SK-MEL-5 (cell line): Measurements from ENCODE around the gene CAMK1G. TPM values are rescaled to one million over a fixed set of nuclear protein-coding genes. Genes with fewer than 3 reads are reported as not detected.

Experiments used
- DNase-seq: peaks from one replicate; pipeline ENCODE4 v3.0.0-alpha.2; 2016; ENCODE audit warnings: low read depth, low spot score
- in situ Hi-C: cut with HindIII; loops from 2 replicates; pipeline ENCODE4 v1.10.0; 2016; ENCODE audit warnings: low sequenced_read_pairs, high pct_unique_total_duplicates, low pct_unique_long_range_greater_than_20kb
- total RNA-seq: library from RNA; depleted of rRNA; stranded (reverse); fragments of >200 nt; shearing (Covaris generic); gene quantifications from 2 replicates; pipeline ENCODE4 v1.2.3, GENCODE V29; 2014

The CAMK1G gene
- total RNA-seq, 1 experiment from 2014 or later = not detected

DNA sequence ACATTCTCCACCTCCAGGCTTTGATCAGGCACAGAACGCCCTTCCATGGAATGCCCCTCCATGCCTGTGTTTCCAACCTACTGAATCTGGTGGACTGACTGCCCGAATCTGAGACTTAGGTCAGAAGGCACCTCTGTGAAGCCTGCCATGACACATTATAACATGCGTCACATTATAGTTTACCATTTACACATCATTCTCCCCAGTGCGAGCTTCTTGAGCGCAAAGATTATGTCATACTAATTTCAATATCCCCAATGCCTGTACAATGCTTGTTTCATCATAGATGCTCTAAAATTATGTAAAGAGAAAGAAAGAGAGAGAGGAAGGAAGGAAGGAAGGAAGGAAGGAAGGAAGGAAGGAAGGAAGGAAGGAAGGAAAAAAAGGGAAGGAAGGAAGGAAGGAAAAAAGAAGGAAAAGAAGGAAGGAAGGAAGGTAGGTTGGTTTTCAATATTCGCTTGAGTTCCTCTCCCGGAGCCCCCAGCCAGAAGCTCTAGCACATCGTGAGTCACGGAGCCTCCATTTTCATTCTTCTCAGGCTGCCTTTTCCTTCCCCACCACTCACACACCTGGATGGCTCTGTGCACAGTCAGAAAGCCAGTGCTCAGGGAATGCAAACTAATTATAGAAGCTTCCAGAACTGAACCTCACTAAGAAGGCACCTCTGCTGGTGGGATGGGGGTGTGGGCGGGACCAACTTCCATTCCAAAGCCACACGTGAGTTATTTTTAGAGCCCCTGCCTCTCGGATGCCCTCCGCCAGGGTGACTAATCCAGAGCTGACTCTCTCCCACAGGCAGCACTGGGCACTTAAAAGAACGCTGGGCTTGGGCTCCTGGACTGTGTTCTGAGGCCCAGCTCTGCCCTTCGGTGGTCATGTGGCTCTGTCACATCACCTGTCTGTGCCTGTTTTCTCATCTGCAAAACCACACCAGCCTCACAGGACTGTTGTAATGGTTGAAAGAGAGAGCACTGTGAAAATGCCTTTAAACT is 41.3 kb downstream of the CAMK1G start:
- no peak for DNase-seq
- in situ Hi-C loops = no loop called here

DNA sequence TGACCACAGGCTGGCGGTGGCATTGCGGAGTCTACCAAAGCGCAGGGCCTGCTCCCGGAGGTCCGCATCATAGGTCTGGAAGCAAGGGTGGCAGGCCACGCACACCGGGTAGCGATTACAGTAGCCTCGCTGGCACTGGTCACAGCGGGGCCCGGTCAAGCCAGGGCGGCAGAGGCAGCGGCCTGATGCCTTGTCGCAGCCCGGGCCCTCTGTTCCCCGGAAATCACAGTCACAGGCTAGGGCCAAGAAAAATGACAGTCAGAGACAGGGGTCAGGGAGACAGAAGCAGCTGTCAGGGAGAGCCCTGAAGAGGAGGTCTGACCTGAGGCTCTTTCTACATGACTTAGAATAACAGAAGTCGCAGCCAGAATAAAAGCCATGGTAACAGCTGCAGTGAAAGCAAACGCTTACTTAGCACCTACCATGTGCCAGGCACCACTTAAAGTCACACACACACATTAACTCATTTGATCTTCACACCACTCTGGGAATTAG is 42.3 kb downstream of the CAMK1G start:
- in situ Hi-C loops = no loop called here
- DNase-seq = no peak

- no peak for DNase-seq
- in situ Hi-C loops = no loop called here
These were observed 43.0 kb downstream of the CAMK1G start for GRCh38 chr1:209626346-209627026.

DNA sequence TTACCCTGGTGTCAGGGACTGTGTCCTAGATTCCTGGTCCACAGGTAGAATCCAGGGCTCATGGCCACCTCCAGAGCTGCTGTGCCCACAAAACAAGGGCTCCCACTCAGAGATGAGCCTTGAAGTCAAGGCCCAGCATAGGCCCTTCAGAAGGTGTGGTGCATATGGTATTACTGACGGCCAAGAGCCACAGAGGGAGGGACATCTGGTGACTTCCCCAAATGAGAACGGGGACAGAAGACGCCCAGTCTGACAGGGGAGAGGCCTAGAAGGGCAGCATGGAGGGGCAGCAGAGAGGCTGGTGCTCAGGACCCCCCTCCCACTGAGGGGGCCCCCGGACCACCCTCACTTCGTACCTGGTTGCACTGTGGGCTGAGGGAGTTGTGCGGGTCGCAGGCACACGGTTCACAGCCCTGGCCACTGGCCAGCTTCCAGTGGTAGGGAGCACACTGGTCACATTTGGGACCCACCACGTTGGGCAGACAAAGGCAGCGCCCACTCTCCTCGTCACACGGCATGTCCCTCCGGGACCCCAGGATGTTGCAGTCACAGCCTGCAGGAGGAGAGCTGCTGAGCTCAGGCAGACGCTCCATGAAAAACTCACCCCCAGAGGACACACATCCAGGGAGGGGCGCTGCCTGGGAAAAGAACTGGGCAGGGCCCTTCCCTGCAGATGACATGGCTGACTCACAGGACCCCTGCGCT is 43.7 kb downstream of the CAMK1G start:
- in situ Hi-C loops = no loop called here
- DNase-seq = no peak

DNA sequence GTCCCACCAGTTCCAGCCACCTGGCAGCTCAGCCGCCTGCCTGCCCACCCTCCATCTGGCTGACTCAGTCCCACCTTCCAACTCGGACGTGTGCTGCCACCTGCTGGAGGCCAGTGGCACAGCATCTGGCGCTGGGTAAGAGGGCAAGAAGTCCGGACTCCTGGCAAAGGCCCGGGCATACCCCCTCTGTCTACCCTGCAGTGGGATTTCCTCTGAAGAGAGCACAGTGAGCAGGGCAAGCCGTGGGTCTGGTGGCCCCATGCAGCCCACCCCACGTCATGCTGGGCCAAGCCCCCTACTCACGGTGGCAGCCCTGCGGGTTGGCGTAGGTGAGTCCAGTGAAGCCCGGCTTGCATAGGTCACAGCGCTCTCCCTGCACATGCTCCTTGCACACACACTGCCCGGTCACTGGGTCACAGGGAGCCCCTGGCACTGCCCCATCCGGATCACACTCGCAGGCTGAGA is 44.2 kb downstream of the CAMK1G start:
- in situ Hi-C loops = no loop called here
- DNase-seq = peak; percentile 81

GRCh38 chr1:209628618-209629299 is 45.2 kb downstream of the CAMK1G start:
- in situ Hi-C loops = no loop called here

GRCh38 chr1:209629621-209630382 is 46.3 kb downstream of the CAMK1G start:
- in situ Hi-C loops = no loop called here
- no peak for DNase-seq

More at GRCh38 chr1:209628618-209629299, 45.2 kb downstream of the CAMK1G start:
- DNase-seq = no peak

DNA sequence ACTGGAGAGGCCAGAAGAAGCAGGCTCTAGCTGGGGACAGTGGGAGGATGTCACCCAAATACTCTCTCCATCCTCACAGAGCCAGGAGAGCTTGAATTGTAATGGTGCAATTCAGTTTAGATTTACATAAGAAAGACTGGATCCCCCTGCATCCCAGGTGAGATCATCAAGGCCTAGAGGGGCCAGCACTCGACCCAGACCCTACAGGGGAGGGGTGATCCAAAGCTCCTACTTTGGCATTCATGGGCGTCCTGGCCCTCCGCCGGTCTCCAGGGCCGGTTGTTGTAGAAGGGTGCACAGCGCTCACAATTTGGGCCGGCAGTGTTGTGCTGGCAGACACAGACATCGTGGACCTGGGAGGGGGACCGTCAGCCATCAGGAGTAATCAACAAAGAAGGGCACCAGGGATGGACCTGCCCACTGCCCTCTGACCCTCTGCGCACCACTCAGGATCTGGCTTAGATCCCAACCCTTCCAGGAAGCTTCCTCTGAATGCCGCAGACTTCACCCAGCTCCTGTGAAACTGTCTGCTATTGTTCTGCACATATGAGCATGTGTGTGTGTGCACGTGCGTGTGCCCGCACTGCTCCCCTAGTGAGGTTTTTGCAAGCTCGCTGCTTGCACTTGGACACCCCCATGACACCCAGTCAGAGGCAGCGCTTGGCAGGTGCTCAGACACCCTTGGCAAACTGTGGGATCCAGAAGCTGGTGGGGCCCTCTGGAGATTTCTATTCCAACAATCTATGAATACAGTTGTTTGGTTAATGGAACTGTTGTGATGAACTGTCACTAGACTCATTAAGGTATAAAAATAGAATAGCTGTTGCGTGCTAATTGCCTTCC is 47.1 kb downstream of the CAMK1G start:
- DNase-seq = no peak
- in situ Hi-C loops = no loop called here

DNA sequence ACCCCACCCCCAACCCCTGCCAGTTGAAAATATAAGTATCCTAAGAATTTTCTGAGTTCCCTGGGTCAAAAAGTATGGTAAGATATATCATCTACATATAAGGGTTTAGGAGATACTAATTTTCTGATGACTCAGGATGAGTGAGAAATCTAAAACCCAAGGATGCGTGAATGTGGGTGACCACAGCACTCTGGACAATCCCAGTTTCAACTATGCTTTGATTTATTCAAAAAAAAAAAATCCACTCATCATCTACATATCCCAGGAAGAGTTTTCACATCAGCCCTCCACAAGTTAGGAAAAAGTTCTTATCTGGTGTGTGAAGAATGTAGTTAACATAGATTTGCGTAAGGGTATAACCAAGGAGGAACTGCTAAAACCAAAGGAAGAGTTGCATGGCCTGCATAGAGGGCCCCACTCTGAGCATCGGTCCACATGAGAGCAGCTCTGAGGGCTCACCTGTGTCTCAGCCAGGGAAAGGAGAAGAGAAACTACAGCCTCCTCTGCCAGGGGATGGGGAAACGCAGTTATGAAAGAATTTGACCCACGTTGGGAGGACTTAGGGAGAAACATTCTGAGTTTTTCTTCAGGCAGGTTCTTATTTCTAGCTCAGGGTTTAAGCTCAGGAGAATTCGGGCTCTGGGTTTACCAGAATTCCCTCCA is 50.0 kb downstream of the CAMK1G start:
- no peak for DNase-seq
- in situ Hi-C loops = no loop called here

- no peak for DNase-seq
- in situ Hi-C loops = no loop called here
These were observed 50.7 kb downstream of the CAMK1G start for GRCh38 chr1:209634005-209634737.

- in situ Hi-C loops = no loop called here
- no peak for DNase-seq
These were observed 52.3 kb downstream of the CAMK1G start for GRCh38 chr1:209635850-209636249.

DNA sequence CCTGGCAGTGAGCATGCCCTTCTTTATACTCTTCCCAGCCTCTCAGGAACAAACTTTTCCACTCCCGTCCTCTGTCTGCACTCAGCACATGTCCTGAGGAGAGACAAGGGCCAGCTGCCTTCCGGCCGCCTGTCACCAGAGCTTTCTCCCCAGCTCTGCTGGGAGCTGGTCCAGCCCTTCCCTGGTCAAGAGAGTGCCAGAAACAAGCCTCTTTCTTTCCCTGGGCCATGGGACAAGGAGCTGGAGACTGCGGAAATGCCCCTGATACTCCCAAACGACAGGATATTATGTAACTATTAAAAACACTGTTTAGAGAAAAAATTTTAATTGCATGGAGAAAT is 58.3 kb downstream of the CAMK1G start:
- in situ Hi-C loops = no loop called here
- no peak for DNase-seq

- in situ Hi-C loops = no loop called here
- DNase-seq = no peak
These were observed 59.3 kb downstream of the CAMK1G start for GRCh38 chr1:209642816-209643215.

GRCh38 chr1:209643285-209644020 is 59.9 kb downstream of the CAMK1G start:
- in situ Hi-C loops = no loop called here
- no peak for DNase-seq
